H9 (cell line): Measurements from ENCODE around the gene TBC1D4. TPM values are rescaled to one million over a fixed set of nuclear protein-coding genes. Genes with fewer than 3 reads are reported as not detected.

Experiments
- DNase-seq: peaks from one replicate; pipeline ENCODE4 v3.0.0-alpha.2; 2017
- H2AFZ ChIP-seq: one replicate; pipeline ENCODE4 v1.6.1; 2013; ENCODE audit warnings: mild to moderate bottlenecking, low read length, control low read depth, moderate library complexity
- H2AK5ac ChIP-seq: 2 replicates; pipeline ENCODE4 v1.6.1; 2013; ENCODE audit warnings: low read length, control low read depth, mixed read lengths; ENCODE audit not compliant: insufficient read length
- H2BK120ac ChIP-seq: one replicate; pipeline ENCODE4 v1.6.1; 2013; ENCODE audit warnings: low read depth, mild to moderate bottlenecking, low read length, control low read depth, inconsistent platforms; ENCODE audit not compliant: poor library complexity, severe bottlenecking
- H2BK12ac ChIP-seq: 2 replicates; pipeline ENCODE4 v1.6.1; 2013; ENCODE audit warnings: low read length, control low read depth, mixed read lengths, low read depth; ENCODE audit not compliant: insufficient read length
- H2BK15ac ChIP-seq: 2 replicates; pipeline ENCODE4 v1.6.1; 2013; ENCODE audit warnings: low read depth, low read length, control low read depth
- H2BK20ac ChIP-seq: one replicate; pipeline ENCODE4 v1.6.1; 2013; ENCODE audit warnings: low read depth, mild to moderate bottlenecking, low read length, control low read depth, inconsistent platforms; ENCODE audit not compliant: poor library complexity, severe bottlenecking
- H2BK5ac ChIP-seq: 2 replicates; pipeline ENCODE4 v1.6.1; 2013; ENCODE audit warnings: low read length, control low read depth, mixed read lengths; ENCODE audit not compliant: insufficient read length
- H3K14ac ChIP-seq: 2 replicates; pipeline ENCODE4 v1.6.1; 2013; ENCODE audit warnings: low read length, control low read depth; ENCODE audit not compliant: insufficient read depth
- H3K18ac ChIP-seq: 2 replicates; pipeline ENCODE4 v1.6.1; 2013; ENCODE audit warnings: low read depth, mild to moderate bottlenecking, mixed read lengths, low read length, control low read depth; ENCODE audit not compliant: insufficient read length
- H3K23ac ChIP-seq: 2 replicates; pipeline ENCODE4 v1.6.1; 2013; ENCODE audit warnings: low read length, control low read depth, mixed read lengths, low read depth; ENCODE audit not compliant: insufficient read length
- H3K23me2 ChIP-seq: 2 replicates; pipeline ENCODE4 v1.6.1; 2013; ENCODE audit warnings: low read depth, mild to moderate bottlenecking, mixed read lengths, low read length, control low read depth; ENCODE audit not compliant: insufficient read length, poor library complexity, severe bottlenecking
- H3K27ac ChIP-seq: 2 replicates; pipeline ENCODE4 v1.5.1; 2013; ENCODE audit warnings: low read length, control low read depth, mixed read lengths, low read depth; ENCODE audit not compliant: insufficient read length
- H3K27me3 ChIP-seq: 2 replicates; pipeline ENCODE4 v1.6.1; 2013; ENCODE audit warnings: low read length, control low read depth, inconsistent platforms; ENCODE audit not compliant: insufficient read depth
- H3K4ac ChIP-seq: 2 replicates; pipeline ENCODE4 v1.6.1; 2013; ENCODE audit warnings: low read depth, mild to moderate bottlenecking, control low read depth, inconsistent platforms, low read length, moderate library complexity
- H3K4me1 ChIP-seq: 2 replicates; pipeline ENCODE4 v1.6.1; 2013; ENCODE audit warnings: low read length, control low read depth, inconsistent platforms; ENCODE audit not compliant: insufficient read depth
- H3K4me2 ChIP-seq: 2 replicates; pipeline ENCODE4 v1.6.1; 2013; ENCODE audit warnings: low read length, control low read depth, mixed read lengths; ENCODE audit not compliant: insufficient read length, insufficient read depth
- H3K56ac ChIP-seq: 2 replicates; pipeline ENCODE4 v1.6.1; 2013; ENCODE audit warnings: low read depth, mild to moderate bottlenecking, mixed read lengths, low read length, control low read depth; ENCODE audit not compliant: insufficient read length
- H3K79me1 ChIP-seq: 2 replicates; pipeline ENCODE4 v1.6.1; 2013; ENCODE audit warnings: low read depth, mild to moderate bottlenecking, moderate library complexity, low read length, control low read depth, inconsistent platforms; ENCODE audit not compliant: insufficient read depth, poor library complexity, severe bottlenecking
- H3K79me2 ChIP-seq: 2 replicates; pipeline ENCODE4 v1.6.1; 2013; ENCODE audit warnings: low read length, control low read depth, inconsistent platforms; ENCODE audit not compliant: insufficient read depth
- H3K9ac ChIP-seq: 2 replicates; pipeline ENCODE4 v1.6.1; 2013; ENCODE audit warnings: low read length, control low read depth, mixed read lengths; ENCODE audit not compliant: insufficient read length; ENCODE audit errors: extremely low read depth
- H3K9me3 ChIP-seq: one replicate; pipeline ENCODE4 v1.6.1; 2013; ENCODE audit warnings: low read depth, low read length, inconsistent platforms; ENCODE audit not compliant: control insufficient read depth
- H3T11ph ChIP-seq: one replicate; pipeline ENCODE4 v1.6.1; 2013; ENCODE audit warnings: mild to moderate bottlenecking, low read length, control low read depth, inconsistent platforms
- H4K20me1 ChIP-seq: one replicate; pipeline ENCODE4 v1.6.1; 2013; ENCODE audit not compliant: control insufficient read depth, insufficient read length, insufficient read depth
- H4K5ac ChIP-seq: 2 replicates; pipeline ENCODE4 v1.6.1; 2013; ENCODE audit warnings: low read depth, mild to moderate bottlenecking, mixed read lengths, low read length, control low read depth; ENCODE audit not compliant: insufficient read length
- H4K8ac ChIP-seq: replicated peaks from 2 replicates; pipeline ENCODE4 v1.6.1; 2013; ENCODE audit warnings: low read length, control low read depth, mixed read lengths, low read depth; ENCODE audit not compliant: insufficient read length
- H4K91ac ChIP-seq: 2 replicates; pipeline ENCODE4 v1.6.1; 2013; ENCODE audit warnings: low read depth, mild to moderate bottlenecking, moderate library complexity, mixed read lengths, low read length, control low read depth; ENCODE audit not compliant: insufficient read length
- H3K27ac Mint-ChIP-seq, 3 experiments: 2 replicates in 2 of 3; 3 replicates in 1 of 3; pipeline ENCODE4 v1.8.0; 2020 to 2021; ENCODE audit warnings: mixed read lengths in 3 of 3, mild to moderate bottlenecking in 1 of 3, moderate library complexity in 1 of 3
- H3K27me3 Mint-ChIP-seq: 2 replicates; pipeline ENCODE4 v1.8.0; 2021; ENCODE audit warnings: low read depth, mild to moderate bottlenecking, moderate library complexity, mixed read lengths
- H3K36me3 Mint-ChIP-seq, 3 experiments: 2 replicates in 2 of 3; 3 replicates in 1 of 3; pipeline ENCODE4 v1.8.0; 2020 to 2021; ENCODE audit warnings: low read depth in 3 of 3, mixed read lengths in 3 of 3; ENCODE audit not compliant: insufficient read depth in 1 of 3
- H3K4me1 Mint-ChIP-seq, 2 experiments: 2 replicates each; pipeline ENCODE4 v1.8.0; 2020; ENCODE audit warnings: mixed read lengths in 2 of 2
- H3K4me3 Mint-ChIP-seq, 2 experiments: 2 replicates in 1 of 2; 3 replicates in 1 of 2; pipeline ENCODE4 v1.8.0; 2020 to 2021; ENCODE audit warnings: mild to moderate bottlenecking in 2 of 2, mixed read lengths in 2 of 2, moderate library complexity in 1 of 2
- H3K9me3 Mint-ChIP-seq, 2 experiments: 2 replicates in 1 of 2; 3 replicates in 1 of 2; pipeline ENCODE4 v1.8.0; 2020; ENCODE audit warnings: mild to moderate bottlenecking in 2 of 2, mixed read lengths in 2 of 2, moderate library complexity in 1 of 2
- CTCF ChIP-seq: fragments of 200-600 bp; sonication (generic); conservative IDR thresholded peaks from 3 replicates; pipeline ENCODE4 v1.8.0; 2021; ENCODE audit warnings: antibody characterized with exemption, mild to moderate bottlenecking
- WGBS: extraction: QIAGEN DNeasy Blood & Tissue Kit; methylation state at CpG from one replicate; pipeline ENCODE4 v1.1.7; 2013; ENCODE audit warnings: missing lambda C conversion rate, low lambda C conversion rate, mixed read lengths; ENCODE audit not compliant: insufficient read length; ENCODE audit errors: extremely low coverage; 5-methylcytosine and 5-hydroxymethylcytosine counted together
- total RNA-seq: library from RNA; stranded (reverse); gene quantifications from 2 replicates; pipeline ENCODE4 v1.2.1, GENCODE V29; 2021

The TBC1D4 gene
- total RNA-seq, 1 experiment from 2014 or later = 10.5 TPM

GRCh38 chr13:75236774-75237173, 245.2 kb downstream of the TBC1D4 start:
- WGBS = no CpG with 5 or more reads among the region's 3 CpGs
- Histone ChIP-seq H3K23ac (no peak overlapping the region), H3K79me1 (no peaks in the 10 kb centered on the region), H4K5ac (no peak overlapping the region), H3T11ph (no peak overlapping the region), H3K9ac (no peak overlapping the region), H4K8ac (no peak overlapping the region), H4K91ac (no peak overlapping the region), H3K23me2 (no peaks in the 10 kb centered on the region), H3K14ac (no peak overlapping the region), H3K27ac (no peak overlapping the region), H3K18ac (no peak overlapping the region), H2BK12ac (no peak overlapping the region), H3K4me2 (no peak overlapping the region), H4K20me1 (no peaks in the 10 kb centered on the region), H3K4me1 (no peaks in the 10 kb centered on the region), H2AFZ (no peak overlapping the region), H2BK5ac (no peak overlapping the region), H3K27me3 (no peaks in the 10 kb centered on the region), H2BK15ac (no peak overlapping the region), H3K9me3 (no peaks in the 10 kb centered on the region), H2BK20ac (no peak overlapping the region), H2BK120ac (no peak overlapping the region), H3K56ac (no peak overlapping the region), H2AK5ac (no peak overlapping the region), H3K4ac (no peak overlapping the region), H3K79me2 (no peaks in the 10 kb centered on the region)
- no peak for DNase-seq
- Mint-ChIP-seq H3K9me3 (peaks cover 0 to 11% of the 10 kb centered on the region in 2 experiments; a peak in 4 of 5 replicates), H3K27ac (no peak overlapping the region), H3K36me3 (no peaks in the 10 kb centered on the region), H3K4me3 (no peak overlapping the region), H3K27me3 (peaks cover 2% of the 10 kb centered on the region), H3K4me1 (no peaks in the 10 kb centered on the region)
- TF ChIP-seq CTCF = no peak

Other genes starting within 250 kb of the TBC1D4 start
- gene COMMD6, start 55.7 kb upstream of the TBC1D4 start, total RNA-seq = 131 and 142 TPM in 2 replicates
- gene UCHL3, start 67.6 kb upstream of the TBC1D4 start, total RNA-seq = 47.3 and 50.8 TPM in 2 replicates
- gene LMO7, start 154.2 kb upstream of the TBC1D4 start, total RNA-seq = 18.7 and 20.4 TPM in 2 replicates